Measurements from ENCODE around the gene MYBBP1A.

MYBBP1A gene

GRCh38 chr17:4584917-4585637 lies 29.9 kb upstream of the MYBBP1A start:
- no peak for TF ChIP-seq CTCF (IDR thresholded peaks at IDR 0.05)

DNA sequence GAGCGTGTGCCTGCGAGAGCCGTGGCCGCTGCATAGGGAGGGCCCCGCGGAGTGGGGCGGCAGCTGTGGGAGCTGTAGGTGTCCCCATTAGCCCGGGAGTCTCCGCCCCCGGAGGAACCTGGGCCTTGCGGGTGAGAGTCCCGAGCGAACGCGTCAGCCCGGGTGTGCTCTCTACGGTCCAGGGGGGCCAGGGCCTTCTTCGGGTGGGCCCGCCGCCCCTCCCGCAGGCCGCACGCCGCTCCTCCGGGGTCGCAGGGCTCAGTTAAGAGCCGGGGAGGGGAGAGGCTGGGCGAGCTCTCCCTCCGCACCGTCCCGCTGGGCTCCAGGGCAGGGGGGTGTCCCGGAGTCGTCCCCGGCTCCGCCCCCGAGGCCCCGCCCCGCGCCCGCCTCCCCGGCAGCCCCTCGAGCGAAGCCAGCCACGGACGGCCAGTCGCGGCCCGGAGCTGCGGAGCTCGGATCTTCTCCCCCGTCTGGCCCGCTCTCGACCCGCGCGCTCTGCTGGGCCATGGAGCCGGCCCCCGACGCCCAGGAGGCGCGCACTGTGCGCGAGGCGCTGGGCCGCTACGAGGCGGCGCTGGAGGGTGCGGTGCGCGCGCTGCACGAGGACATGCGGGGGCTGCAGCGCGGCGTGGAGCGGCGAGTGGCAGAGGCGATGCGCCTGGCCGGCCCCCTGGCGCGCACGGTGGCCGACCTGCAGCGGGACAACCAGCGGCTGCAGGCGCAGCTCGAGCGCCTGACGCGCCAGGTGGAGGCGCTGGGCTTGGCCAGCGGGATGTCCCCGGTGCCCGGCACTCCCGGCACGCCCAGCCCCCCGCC lies 29.1 kb upstream of the MYBBP1A start, which contains the start of gene SMTNL2:
Gene SMTNL2, plus strand, starts transcription at position 429 of the 816 bp plus-strand sequence. Its CDS starts 77 bp downstream, at position 506.
- no peak for TF ChIP-seq CTCF (IDR thresholded peaks at IDR 0.05)

- no peak; the same call in 1 of the 2 replicates for TF ChIP-seq CTCF (IDR thresholded peaks at IDR 0.05)
Measured at GRCh38 chr17:4583782-4584100, 28.6 kb upstream of the MYBBP1A start.

DNA sequence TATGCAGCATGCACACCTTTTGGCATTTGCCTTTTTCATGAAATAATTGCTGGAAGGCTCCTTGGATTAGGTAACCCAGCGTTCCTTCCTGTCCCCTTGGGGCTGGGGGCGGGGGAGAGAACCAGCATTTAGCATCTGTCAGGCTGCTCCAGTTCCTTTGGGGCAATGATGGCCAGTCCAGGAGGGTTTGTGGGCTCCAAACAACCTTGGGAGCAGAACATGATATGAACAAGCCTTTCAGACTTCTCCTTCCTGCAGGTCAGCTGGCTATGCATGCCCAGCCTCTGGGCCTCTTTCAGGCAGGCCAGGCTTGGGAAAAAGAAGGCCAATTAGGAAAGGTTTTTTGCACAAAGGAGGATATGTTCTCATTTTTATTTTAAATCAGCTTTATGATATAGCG lies 28.0 kb upstream of the MYBBP1A start:
- no peak for TF ChIP-seq CTCF (IDR thresholded peaks at IDR 0.05)

GRCh38 chr17:4582691-4583090 lies 27.5 kb upstream of the MYBBP1A start:
- no peak for TF ChIP-seq CTCF (IDR thresholded peaks at IDR 0.05)

- no peak for TF ChIP-seq CTCF (IDR thresholded peaks at IDR 0.05)
Measured at GRCh38 chr17:4582101-4582501, 26.9 kb upstream of the MYBBP1A start.

- no peak for TF ChIP-seq CTCF (IDR thresholded peaks at IDR 0.05)
Measured at GRCh38 chr17:4580291-4580690, 25.1 kb upstream of the MYBBP1A start.

Data from LNCAP (cell line).